Right lobe of liver (tissue), 6 donors: ENCODE data around the gene FLNB. TPM values are rescaled to one million over a fixed set of nuclear protein-coding genes. Genes with fewer than 3 reads are reported as not detected.

Source experiments
- ATAC-seq, 4 donors: fragments of 200-7000 bp; cut with Tn5 transposase; one replicate each; pipeline ENCODE4 v1.9.1; 2020; ENCODE audit warnings: mild to moderate bottlenecking in 4 of 4, moderate library complexity in 4 of 4
- DNase-seq, 3 donors: peaks; one replicate each; pipeline ENCODE4 v3.0.0-alpha.2; 2020
- H3K27ac ChIP-seq, 3 donors: fragments of 200-600 bp; one replicate each; pipeline ENCODE4 v1.8.0; 2022
- H3K27me3 ChIP-seq, 2 donors: fragments of 200-600 bp; one replicate each; pipeline ENCODE4 v1.8.0; 2022
- H3K36me3 ChIP-seq, 4 donors: fragments of 200-600 bp; sonication (generic) in 1 of 4; one replicate each; pipeline versions ENCODE4 v1.5.1 to v1.8.0; 2017 to 2022; ENCODE audit warnings: control low read depth in 1 of 4
- H3K4me1 ChIP-seq, 4 donors: fragments of 200-600 bp; sonication (generic) in 1 of 4; one replicate each; pipeline versions ENCODE4 v1.5.1 to v1.8.0; 2017 to 2022; ENCODE audit warnings: control low read depth in 1 of 4
- H3K4me3 ChIP-seq, 3 donors: fragments of 200-600 bp; one replicate each; pipeline ENCODE4 v1.8.0; 2022
- H3K9me3 ChIP-seq, 4 donors: fragments of 200-600 bp; sonication (generic) in 1 of 4; one replicate each; pipeline versions ENCODE4 v1.5.1 to v1.8.0; 2017 to 2022; ENCODE audit warnings: control low read depth in 1 of 4
- POLR2A ChIP-seq: fragments of 450-650 bp; IDR thresholded peaks from one replicate; pipeline ENCODE4 v1.6.1; 2017; ENCODE audit warnings: antibody characterized with exemption, mild to moderate bottlenecking
- WGBS: methylation state at CpG from one replicate; pipeline ENCODE4 v1.1.6; 2018; ENCODE audit warnings: low coverage, low lambda C conversion rate; ENCODE audit not compliant: insufficient coverage; ENCODE audit errors: missing lambda C conversion rate; 5-methylcytosine and 5-hydroxymethylcytosine counted together
- intact Hi-C, 2 donors: fragments of 100-400 bp; cut with DNase I; formaldehyde crosslinking; loops; one replicate each; pipeline versions ENCODE4 v1.11.2 to v1.14.1; 2022
- total RNA-seq, 6 experiments: library from RNA; depleted of rRNA in 2 of 6; stranded (reverse); fragments of >200 nt in 2 of 6; fragmentation: NEBNext Ultra II Directional in 3 of 6; extraction: Animal tissue kit (Norgen Biotek cat#: 25700) in 3 of 6; gene quantifications; one replicate each; pipeline versions ENCODE4 v1.1.0 to v1.2.4, GENCODE V29; 2016 to 2023
- TF ChIP-seq, protein P1 (sequence below), 4 donors: fragments of 200-600 bp in 3 of 4; fragments of 450-650 bp in 1 of 4; IDR thresholded peaks; one replicate each; pipeline versions ENCODE4 v1.5.1 to v1.8.0; 2016 to 2022; ENCODE audit warnings: antibody characterized with exemption in 4 of 4, mild to moderate bottlenecking in 2 of 4
- donor health status: DM: no; HTN: yes; CAD: no.
- donor health status: DM: no; HTN: no; CAD: no.
- donor health status: DM: no; HTN: no; CAD: no.
- donor health status: DM: no; HTN: yes; CAD: no.
- donor health status: DM: no; HTN: yes; CAD: no.

Gene FLNB
- total RNA-seq, 6 experiments from 2014 or later, result 48.4 to 109 (median 97.8) TPM

DNA sequence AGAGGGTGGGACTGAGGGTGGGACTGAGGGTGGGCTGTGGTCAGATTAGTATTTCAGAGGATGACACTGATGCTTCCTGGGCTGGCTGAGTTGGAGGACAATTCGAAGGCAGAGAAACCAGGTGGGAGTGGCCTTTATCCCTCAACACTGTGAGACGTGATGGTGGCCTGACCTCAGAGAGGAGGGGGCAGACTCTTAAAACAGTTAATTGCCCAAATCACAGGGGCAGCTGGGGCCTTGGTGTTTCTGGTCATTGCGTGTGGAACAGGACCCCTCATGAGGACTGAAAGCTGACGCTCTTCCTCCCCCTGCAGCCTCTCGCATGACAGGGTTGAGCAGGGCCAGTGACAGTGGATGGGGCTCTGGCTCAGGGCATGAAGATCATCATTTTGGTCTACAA, 183.8 kb downstream of the FLNB start:
- intact Hi-C loops, result no loop called here
- Histone ChIP-seq H3K27ac (peak overlapping the region in 2 of 3 donors; percentile 75 to 83), H3K36me3 (no peaks in the 10 kb centered on the region)

DNA sequence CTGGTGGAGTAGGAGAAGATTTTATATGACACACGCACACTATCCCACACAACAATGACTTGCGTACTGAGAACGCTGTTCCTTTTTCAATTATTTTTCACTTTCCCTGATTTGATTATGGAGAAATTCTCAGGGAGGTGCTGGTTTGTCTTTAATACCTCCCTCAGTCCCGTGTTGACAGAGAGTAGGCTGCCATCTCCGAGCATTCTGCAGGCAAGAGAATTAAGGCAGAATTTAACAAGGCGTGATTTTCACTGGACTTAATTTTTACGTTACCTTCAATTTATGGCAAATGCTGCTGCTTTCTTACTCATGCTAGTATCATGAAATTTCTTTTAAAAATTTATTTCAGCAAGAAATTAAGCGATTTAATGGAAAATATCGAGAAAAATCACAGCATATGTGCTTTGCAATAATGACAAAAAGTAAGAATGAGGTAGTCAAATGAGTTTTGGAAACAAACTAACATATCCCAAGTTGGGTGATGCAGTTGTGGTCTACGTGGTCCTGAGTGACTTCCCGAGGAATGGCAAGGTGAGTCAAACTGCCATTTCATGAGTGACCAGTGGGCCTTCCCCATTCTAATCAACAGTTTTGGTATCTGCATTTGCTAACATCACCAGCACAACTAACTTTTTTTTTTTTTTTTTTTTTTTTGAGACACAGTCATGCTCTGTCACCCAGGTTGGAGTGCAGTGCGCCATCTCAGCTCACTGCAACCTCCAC, 185.6 kb downstream of the FLNB start:
- Histone ChIP-seq H3K36me3 (no peaks in the 10 kb centered on the region), H3K4me3 (no peak overlapping the region), H3K27ac (peak overlapping the region; percentile 73 to 83 (median 75)), H3K9me3 (no peaks in the 10 kb centered on the region), H3K27me3 (no peaks in the 10 kb centered on the region), H3K4me1 (peaks cover 0 to 55% (median 22%) of the 10 kb centered on the region in 4 donors)
- 67% methylated on average over 11 of the region's 12 CpGs for WGBS
- intact Hi-C loops, result no loop called here
- TF ChIP-seq, protein P1, sequence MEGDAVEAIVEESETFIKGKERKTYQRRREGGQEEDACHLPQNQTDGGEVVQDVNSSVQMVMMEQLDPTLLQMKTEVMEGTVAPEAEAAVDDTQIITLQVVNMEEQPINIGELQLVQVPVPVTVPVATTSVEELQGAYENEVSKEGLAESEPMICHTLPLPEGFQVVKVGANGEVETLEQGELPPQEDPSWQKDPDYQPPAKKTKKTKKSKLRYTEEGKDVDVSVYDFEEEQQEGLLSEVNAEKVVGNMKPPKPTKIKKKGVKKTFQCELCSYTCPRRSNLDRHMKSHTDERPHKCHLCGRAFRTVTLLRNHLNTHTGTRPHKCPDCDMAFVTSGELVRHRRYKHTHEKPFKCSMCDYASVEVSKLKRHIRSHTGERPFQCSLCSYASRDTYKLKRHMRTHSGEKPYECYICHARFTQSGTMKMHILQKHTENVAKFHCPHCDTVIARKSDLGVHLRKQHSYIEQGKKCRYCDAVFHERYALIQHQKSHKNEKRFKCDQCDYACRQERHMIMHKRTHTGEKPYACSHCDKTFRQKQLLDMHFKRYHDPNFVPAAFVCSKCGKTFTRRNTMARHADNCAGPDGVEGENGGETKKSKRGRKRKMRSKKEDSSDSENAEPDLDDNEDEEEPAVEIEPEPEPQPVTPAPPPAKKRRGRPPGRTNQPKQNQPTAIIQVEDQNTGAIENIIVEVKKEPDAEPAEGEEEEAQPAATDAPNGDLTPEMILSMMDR (IDR thresholded peaks at IDR 0.05), result no peak
- TF ChIP-seq POLR2A, result no peak
- ATAC-seq, result peak in 3 of 4 donors; percentile 7 to 26 (median 17)
- DNase-seq, result no peak

More for the DNA sequence above, 183.8 kb downstream of the FLNB start:
- no peaks in the 10 kb centered on the region for H3K27me3 ChIP-seq
- H3K9me3 ChIP-seq, result no peaks in the 10 kb centered on the region
- peaks cover 3 to 66% (median 31%) of the 10 kb centered on the region in 4 donors for H3K4me1 ChIP-seq
- no peak for ATAC-seq
- H3K4me3 ChIP-seq, result no peak overlapping the region
- WGBS, result 80% methylated on average over 2 of the region's 5 CpGs
- DNase-seq, result no peak
- TF ChIP-seq POLR2A, result no peak
- TF ChIP-seq, protein P1 (IDR thresholded peaks at IDR 0.05), result no peak

DNA sequence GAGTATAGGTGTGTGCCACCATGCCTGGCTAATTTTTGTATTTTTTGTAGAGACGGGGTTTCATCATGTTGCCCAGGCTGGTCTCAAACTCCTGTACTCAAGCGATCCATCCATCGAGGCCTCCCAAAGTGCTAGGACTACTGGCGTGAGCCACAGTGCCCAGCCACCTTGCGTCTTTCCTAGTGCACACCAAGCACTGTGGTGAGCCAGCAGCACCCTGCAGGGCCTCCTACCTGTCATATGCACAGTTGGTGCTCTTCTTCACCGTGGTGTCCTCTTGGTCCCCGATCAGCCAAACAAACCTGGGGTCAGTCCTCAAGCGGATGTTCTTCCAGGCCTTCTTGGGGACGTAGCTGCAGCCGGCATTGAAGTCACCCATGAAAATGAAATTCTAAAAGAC, 189.4 kb downstream of the FLNB start:
- WGBS, result 75% methylated on average over 4 of the region's 10 CpGs
- Histone ChIP-seq H3K27me3 (no peaks in the 10 kb centered on the region), H3K4me3 (no peak overlapping the region), H3K36me3 (no peaks in the 10 kb centered on the region), H3K4me1 (peaks cover 0 to 17% (median 7%) of the 10 kb centered on the region in 4 donors), H3K27ac (no peak overlapping the region), H3K9me3 (no peaks in the 10 kb centered on the region)
- no peak for DNase-seq
- intact Hi-C loops, result no loop called here
- TF ChIP-seq POLR2A, result no peak
- TF ChIP-seq, protein P1 (IDR thresholded peaks at IDR 0.05), result no peak
- no peak for ATAC-seq

DNA sequence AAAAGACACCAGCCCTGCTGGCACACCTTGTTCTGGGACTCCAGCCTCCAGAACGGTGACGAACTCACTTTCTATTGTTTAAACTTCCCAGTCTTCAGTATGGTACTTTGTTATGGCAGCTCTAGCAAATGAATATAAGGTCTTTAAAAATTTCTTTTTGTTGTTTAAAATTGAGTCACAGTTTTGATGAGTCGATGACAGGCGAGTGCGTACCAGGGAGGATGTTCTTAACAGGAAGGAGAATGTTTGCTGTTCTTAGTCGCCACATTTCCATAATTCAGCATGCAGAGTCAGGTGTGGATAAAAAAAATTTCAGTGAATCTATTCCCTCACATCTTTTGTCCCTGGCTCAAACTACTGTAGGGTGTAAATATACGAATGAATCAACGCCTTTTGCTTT, 190.1 kb downstream of the FLNB start:
- Histone ChIP-seq H3K9me3 (no peaks in the 10 kb centered on the region), H3K27me3 (no peaks in the 10 kb centered on the region), H3K4me1 (peaks cover 0 to 11% (median 4%) of the 10 kb centered on the region in 4 donors), H3K27ac (peak overlapping the region in 1 of 3 donors; percentile 5), H3K36me3 (no peaks in the 10 kb centered on the region), H3K4me3 (no peak overlapping the region)
- no peak for TF ChIP-seq POLR2A
- TF ChIP-seq, protein P1 (IDR thresholded peaks at IDR 0.05), result no peak
- intact Hi-C loops, result no loop called here
- ATAC-seq (no peak), DNase-seq (no peak)
- WGBS, result 73% methylated on average over 8 of the region's 8 CpGs
